GM18499 (cell line): ENCODE results near the gene PYCR2.
A peak's percentile ranks its signal among the peaks of the same experiment; 100 is the strongest.

Experiments used
- ATAC-seq: cut with Tn5 transposase; IDR thresholded peaks from one replicate; pipeline ENCODE4 v1.9.1; 2021; ENCODE audit warnings: moderate number of reproducible peaks; ENCODE audit not compliant: insufficient read depth, unreplicated experiment

Gene PYCR2

GRCh38 chr1:225921734-225922709, 2.0 kb downstream of the PYCR2 start:
- ATAC-seq, result no peak

- ATAC-seq, result no peak
Observed at GRCh38 chr1:225919906-225920305, 4.1 kb downstream of the PYCR2 start.

DNA sequence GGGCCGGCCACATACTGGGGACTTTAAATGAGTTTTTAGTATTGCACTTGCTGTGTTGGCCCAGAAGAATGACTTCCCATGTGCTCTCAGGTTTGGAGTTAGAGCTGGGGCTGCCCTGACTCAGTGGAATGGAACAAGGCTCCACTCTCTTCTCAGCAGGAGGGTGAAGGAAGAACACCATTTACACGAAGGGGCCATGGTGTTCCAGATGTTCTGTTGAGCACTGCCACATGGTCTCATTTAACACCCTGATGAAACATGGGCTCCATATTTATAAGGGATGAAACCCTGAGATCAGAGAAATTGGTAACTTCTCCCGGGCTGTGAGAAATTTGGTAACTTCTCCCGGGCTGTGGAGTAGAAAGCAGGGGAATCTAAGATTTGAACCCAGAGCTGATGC, 5.8 kb downstream of the PYCR2 start:
- no peak for ATAC-seq

DNA sequence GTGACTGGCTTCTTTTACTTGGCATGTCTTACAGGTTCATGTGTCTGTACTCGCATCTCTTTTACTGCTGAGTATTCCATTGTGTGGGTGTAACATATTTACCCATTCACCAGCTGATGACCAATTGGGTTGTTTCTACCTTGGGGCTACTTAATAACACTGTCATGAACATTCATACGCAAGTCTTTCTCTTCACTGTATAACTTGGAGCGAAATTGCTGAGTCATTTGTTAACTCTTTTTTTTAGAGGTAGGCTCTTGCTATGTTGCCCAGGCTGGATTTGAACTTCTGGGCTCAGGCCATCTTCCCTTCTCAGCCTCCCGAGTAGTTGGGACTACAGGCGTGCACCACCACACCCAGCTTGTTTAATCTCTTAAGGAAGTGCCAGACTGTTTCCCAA, 6.5 kb downstream of the PYCR2 start:
- ATAC-seq, result no peak

DNA sequence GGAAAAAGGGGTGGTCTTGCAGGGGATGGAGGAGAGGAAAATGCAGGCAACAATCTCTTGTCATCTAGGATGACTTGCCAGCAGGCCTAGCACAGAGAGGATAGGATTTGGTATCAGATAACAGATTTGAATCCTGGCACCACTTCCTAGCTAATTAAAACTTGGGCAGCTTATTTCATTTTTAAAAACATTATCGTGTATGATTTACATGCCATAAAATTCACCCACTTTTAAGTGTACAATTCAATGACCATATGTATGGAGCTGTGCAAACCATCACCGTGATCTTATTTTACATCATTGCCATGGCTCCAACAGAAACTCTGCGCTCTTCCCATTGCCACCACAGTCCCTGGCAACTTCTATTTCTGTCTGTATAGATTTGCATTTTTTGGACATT, 6.9 kb downstream of the PYCR2 start:
- ATAC-seq, result no peak

DNA sequence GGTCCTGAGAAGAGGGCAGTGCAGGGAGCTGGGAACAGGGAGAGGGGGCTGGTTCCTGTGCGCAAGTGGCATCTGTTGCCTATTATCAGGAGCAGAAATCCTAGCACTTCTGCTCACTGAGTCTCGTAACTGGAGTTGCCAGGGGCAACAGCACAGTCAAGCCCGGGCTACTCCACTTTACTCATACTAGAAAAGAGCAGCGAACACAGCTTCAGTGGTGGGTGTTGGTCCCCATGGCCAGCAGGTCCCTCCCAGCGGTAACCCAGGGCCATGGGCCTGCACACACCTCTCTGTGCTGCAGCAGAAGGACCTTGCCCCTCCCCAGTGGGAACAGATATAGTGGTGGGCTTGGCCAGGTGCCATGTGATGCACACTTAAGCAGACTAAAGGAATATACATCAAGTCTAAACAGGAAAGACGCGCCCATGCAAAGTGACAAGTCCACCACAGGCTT, 8.5 kb downstream of the PYCR2 start:
- ATAC-seq, result no peak

- no peak for ATAC-seq
Observed at GRCh38 chr1:225914947-225915346, 9.1 kb downstream of the PYCR2 start.

DNA sequence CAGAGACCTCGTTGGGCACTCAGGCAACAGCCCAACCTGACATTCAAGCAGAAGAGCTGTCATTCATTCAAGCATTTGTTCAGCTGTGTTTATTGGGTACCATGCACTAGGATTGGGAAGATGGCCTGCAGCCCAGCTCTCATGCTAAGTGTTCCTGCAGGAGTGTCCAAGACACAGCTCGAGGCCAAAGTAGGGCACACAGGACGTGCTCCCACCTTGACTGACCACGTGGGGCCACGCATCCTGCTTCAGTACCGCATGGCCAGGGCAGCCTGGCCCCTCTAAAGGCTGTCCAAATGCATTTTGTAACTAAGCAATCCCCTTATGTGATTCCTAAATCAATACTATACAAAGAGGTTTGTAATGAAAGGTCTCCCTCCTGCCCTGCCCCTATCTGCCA, 9.7 kb downstream of the PYCR2 start:
- ATAC-seq, result no peak

GRCh38 chr1:225911191-225912130, 12.6 kb downstream of the PYCR2 start:
- ATAC-seq, result no peak

GRCh38 chr1:225909477-225909876, 14.6 kb downstream of the PYCR2 start:
- no peak for ATAC-seq

DNA sequence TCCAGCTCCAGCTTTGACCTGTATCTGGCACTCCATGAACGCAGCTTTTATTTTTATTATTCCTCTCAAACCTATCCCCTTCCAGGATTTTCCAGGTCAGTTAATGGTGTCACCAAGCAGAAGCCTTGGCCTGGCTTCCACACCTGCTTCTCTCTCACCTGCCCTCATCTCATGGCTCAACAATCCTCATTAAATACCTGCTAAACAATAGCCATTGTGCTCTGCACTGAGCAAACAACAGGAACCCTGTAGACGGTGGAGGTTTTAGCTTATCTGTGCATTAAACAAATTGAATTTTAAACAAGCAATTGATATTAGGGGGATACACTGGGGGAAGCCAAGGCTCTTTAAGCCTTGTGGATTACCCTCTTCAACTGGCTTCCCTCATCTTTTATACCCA, 15.3 kb downstream of the PYCR2 start:
- no peak for ATAC-seq

DNA sequence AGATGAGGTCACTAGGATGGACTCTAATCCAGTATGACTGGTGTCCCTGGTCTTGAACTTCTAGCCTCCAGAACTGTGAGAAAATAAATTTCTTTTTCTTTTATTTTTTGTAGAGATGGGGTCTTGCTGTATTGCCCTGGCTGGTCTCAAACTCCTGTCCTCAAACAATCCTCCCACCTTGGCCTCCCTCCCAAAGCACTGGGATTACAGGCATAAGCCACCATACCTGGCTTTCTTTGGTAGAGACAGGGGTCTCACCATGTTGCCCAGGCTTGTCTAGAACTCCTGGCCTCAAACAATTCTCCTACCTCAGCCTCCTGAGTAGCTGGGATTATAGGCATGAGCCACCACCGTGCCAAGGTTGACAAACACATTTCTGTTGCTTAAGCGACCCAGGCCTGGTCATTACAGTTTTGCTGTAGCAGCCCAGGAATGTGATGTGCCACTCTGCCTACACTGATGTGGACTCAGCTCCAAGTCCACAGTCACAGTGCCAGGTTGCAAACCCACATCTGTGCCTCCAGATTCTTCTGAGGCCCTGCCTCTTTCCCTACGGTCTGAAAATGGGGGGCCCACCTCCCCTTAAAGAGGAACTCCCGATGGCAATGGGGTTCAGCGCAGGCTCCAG, 15.9 kb downstream of the PYCR2 start:
- ATAC-seq, result no peak

- ATAC-seq, result no peak
Observed at GRCh38 chr1:225907341-225907740, 16.7 kb downstream of the PYCR2 start.

GRCh38 chr1:225906467-225906866, 17.6 kb downstream of the PYCR2 start:
- no peak for ATAC-seq

DNA sequence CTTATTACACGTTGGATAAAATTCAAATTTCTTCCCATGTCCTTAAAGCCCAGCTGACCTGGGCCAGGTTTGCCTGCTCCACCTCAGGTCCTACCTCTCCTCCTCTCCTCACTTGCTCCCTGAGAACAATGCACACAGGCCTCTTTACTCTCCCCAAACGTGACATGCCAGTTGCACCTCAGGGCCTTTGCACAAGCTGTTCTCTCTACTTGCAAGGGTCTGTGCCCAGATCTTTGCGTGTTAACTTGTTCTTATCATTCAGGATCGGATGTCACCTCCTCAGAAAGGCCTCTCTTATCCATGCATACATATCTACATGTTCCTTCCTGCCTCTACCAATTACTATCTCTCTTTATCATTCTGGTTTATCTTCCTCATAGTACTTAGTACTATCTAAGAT, 20.4 kb downstream of the PYCR2 start:
- no peak for ATAC-seq

DNA sequence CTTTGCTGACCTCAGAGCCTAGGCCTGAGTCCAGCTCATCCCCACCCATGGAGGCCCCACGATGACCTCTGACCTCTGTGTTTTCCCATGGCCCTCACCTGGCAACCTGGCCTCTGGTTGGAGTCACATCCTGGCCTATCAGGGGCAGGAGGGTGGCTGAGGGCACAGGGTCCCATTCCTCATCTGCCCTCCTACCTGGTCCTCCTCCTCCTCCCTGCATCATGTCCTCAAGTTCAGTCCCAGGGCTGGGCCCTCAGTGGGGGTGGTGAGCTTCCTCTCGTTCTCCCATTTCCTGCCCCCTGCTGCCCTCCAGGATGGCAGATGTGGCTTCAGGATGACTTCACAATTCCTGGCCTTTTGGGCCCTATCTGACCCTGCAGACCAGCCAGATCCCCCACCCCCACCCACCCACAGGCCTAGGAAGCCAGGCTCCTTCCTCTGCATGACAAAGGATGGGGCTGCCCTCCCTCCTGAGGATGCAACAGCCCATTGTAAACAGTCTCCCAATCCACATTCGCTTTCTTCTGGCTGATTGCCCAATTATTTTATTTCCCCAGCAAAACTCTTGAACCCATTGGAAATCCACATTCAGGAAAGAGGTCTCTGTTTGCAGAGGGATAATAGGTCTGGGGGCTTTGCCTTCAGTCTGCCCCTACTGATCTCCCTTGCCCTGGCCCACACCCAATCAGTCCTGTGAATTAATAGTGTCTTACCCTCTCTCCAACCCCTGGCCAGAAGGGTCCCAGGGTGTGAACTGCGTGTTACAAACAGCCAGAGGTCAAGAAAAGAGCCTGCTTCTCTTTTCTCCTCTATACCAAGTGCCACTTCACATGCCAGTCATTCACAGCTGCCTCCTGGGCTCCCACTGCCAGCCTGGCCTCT, 24.8 kb downstream of the PYCR2 start:
- ATAC-seq, result no peak

DNA sequence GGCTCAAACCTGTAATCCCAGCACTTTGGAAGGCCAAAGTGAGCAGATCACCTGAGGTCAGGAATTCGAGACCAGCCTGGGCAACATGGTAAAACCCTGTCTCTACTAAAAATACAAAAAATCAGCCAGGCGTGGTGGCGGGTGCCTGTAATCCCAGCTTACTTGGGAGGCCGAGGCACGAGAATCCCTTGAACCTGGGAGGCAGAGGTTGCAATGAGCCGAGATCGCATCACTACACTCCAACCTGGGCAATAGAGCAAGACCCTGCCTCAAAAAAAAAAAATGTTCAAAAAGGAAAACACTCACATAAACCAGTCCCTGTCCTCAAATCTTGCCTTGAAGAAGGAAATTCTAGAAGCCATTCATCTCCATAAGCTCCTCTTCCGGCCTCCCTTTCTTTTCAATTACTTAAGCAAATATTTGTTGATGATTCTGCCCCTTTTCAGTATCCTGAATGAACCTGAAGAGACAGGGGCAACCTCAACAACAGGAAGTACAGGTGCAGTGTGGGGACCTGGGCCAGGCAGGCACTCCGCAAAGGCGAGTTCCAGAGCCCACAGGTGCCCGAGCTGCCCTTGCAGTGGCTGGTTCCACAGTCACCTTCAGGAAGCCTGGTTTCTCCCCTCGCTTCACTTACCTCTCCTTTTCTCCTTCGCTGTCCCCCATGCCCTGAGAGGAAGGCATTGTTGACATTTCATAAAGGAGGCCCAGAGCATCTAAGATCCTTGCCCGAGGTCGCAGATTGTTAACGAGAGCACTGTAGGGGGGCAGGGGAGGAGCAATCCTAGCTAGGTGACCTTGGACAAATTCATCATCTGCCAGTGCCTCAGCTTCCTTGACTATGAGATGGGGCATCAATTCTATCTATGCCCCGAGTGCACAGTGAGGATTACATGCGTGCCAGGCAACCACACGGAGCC, 26.2 kb downstream of the PYCR2 start:
- no peak for ATAC-seq

DNA sequence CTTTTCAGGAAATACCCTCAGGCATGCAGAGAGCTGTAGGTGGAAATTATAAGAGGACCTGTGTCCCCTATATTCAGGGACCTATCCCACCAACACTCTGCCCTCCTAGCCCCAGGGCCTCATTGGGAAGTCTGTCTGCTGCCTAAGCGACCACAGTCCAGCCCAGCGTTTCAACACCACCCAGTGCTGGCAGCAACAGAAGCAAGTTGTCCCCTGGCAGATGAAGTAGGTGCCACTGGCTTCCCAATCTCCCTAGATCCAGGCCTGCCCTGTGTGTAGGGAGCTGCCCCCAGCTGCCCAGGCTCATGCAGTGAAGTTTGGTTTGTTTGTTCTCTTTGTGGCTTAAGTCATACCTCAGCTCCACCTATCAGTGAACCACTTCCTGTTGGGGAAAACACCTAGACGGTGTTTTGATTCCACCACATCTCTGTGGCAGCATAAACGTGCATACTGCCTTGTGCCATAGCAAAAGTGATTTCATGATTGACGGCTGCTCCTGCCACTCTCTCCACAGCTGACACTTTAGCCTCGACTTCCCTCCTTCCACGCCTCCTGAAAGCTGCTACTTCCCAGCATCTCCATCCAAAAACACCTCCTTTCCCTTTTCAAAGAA, 27.0 kb downstream of the PYCR2 start:
- peak; percentile 100 for ATAC-seq
